ENCODE data around the gene CENPU. TPM values are rescaled to one million over a fixed set of nuclear protein-coding genes. Genes with fewer than 3 reads are reported as not detected.
A peak's percentile ranks its signal among the peaks of the same experiment; 100 is the strongest.

CENPU gene
- total RNA-seq, 2 experiments from 2014 or later = 58.7 to 59.1 TPM

- Mint-ChIP-seq H3K27me3 (ENCODE audit: low read depth) (no peaks in the 10 kb centered on the region), H3K27ac (no peak overlapping the region), H3K9me3 (ENCODE audit: insufficient read depth) (no peaks in the 10 kb centered on the region), H3K36me3 (ENCODE audit: low read depth) (peaks cover 10% of the 10 kb centered on the region), H3K4me1 (ENCODE audit: low read depth) (peaks cover 11% of the 10 kb centered on the region), H3K4me3 (no peak overlapping the region)
- no peak for ATAC-seq
- DNase-seq = no peak
- ChIA-PET CTCF (no interaction called here), POLR2A (no interaction called here)
Observed at GRCh38 chr4:184681916-184682315, 52.0 kb downstream of the CENPU start.

- H3K9me3 Mint-ChIP-seq (ENCODE audit: insufficient read depth) = no peaks in the 10 kb centered on the region
- H3K36me3 Mint-ChIP-seq (ENCODE audit: low read depth) = peaks cover 10% of the 10 kb centered on the region
- no peak for ATAC-seq
- ChIA-PET CTCF (no interaction called here), POLR2A (no interaction called here)
- H3K4me3 Mint-ChIP-seq = no peak overlapping the region
- H3K4me1 Mint-ChIP-seq (ENCODE audit: low read depth) = peaks cover 11% of the 10 kb centered on the region
- H3K27me3 Mint-ChIP-seq (ENCODE audit: low read depth) = no peaks in the 10 kb centered on the region
- DNase-seq = no peak
- no peak overlapping the region for H3K27ac Mint-ChIP-seq
Observed at GRCh38 chr4:184680698-184681097, 53.2 kb downstream of the CENPU start.

GRCh38 chr4:184675821-184676492, 57.9 kb downstream of the CENPU start:
- Mint-ChIP-seq H3K27ac (no peak overlapping the region), H3K27me3 (ENCODE audit: low read depth) (no peaks in the 10 kb centered on the region), H3K9me3 (ENCODE audit: insufficient read depth) (no peaks in the 10 kb centered on the region), H3K4me1 (ENCODE audit: low read depth) (no peaks in the 10 kb centered on the region), H3K36me3 (ENCODE audit: low read depth) (peaks cover 28% of the 10 kb centered on the region), H3K4me3 (no peak overlapping the region)
- ChIA-PET CTCF (no interaction called here), POLR2A (no interaction called here)
- DNase-seq = no peak
- no peak for ATAC-seq

- H3K36me3 Mint-ChIP-seq (ENCODE audit: low read depth) = peaks cover 30% of the 10 kb centered on the region
- H3K4me3 Mint-ChIP-seq = no peak overlapping the region
Observed at GRCh38 chr4:184675018-184675417, 58.9 kb downstream of the CENPU start.

GRCh38 chr4:184674011-184674410, 59.9 kb downstream of the CENPU start:
- H3K27ac Mint-ChIP-seq = peak overlapping the region; percentile 9
- H3K36me3 Mint-ChIP-seq (ENCODE audit: low read depth) = peaks cover 37% of the 10 kb centered on the region
- no peak for ATAC-seq
- H3K4me1 Mint-ChIP-seq (ENCODE audit: low read depth) = peaks cover 12% of the 10 kb centered on the region
- ChIA-PET CTCF (no interaction called here), POLR2A (interaction anchor here (1.3 kb wide), 1 partner anchor 25 kb away, joined by 3 read pairs; the partner anchor contains the start of gene CASP3)
- H3K27me3 Mint-ChIP-seq (ENCODE audit: low read depth) = no peaks in the 10 kb centered on the region
- H3K4me3 Mint-ChIP-seq = no peak overlapping the region
- no peaks in the 10 kb centered on the region for H3K9me3 Mint-ChIP-seq (ENCODE audit: insufficient read depth)
- no peak for DNase-seq

More at GRCh38 chr4:184675018-184675417, 58.9 kb downstream of the CENPU start:
- no peak overlapping the region for H3K27ac Mint-ChIP-seq
- peaks cover 2% of the 10 kb centered on the region for H3K4me1 Mint-ChIP-seq (ENCODE audit: low read depth)
- ChIA-PET CTCF (no interaction called here), POLR2A (no interaction called here)
- ATAC-seq = no peak
- no peaks in the 10 kb centered on the region for H3K9me3 Mint-ChIP-seq (ENCODE audit: insufficient read depth)
- DNase-seq = no peak
- no peaks in the 10 kb centered on the region for H3K27me3 Mint-ChIP-seq (ENCODE audit: low read depth)

GRCh38 chr4:184672741-184673140, 61.2 kb downstream of the CENPU start:
- peaks cover 48% of the 10 kb centered on the region for H3K36me3 Mint-ChIP-seq (ENCODE audit: low read depth)
- H3K9me3 Mint-ChIP-seq (ENCODE audit: insufficient read depth) = no peaks in the 10 kb centered on the region
- POLR2A ChIA-PET = interaction anchor here (0.6 to 1.3 kb wide), 2 partner anchors 21 to 24 kb away, joined by 3 read pairs; partner anchors contain the start of gene CASP3
- DNase-seq (no peak), ATAC-seq (no peak)
- H3K4me1 Mint-ChIP-seq (ENCODE audit: low read depth) = peaks cover 24% of the 10 kb centered on the region
- H3K27ac Mint-ChIP-seq = no peak overlapping the region
- CTCF ChIA-PET = no interaction called here
- H3K4me3 Mint-ChIP-seq = no peak overlapping the region
- no peaks in the 10 kb centered on the region for H3K27me3 Mint-ChIP-seq (ENCODE audit: low read depth)

GRCh38 chr4:184671101-184671500, 62.8 kb downstream of the CENPU start:
- CTCF ChIA-PET = no interaction called here
- no peak for ATAC-seq
- POLR2A ChIA-PET = no interaction called here

GRCh38 chr4:184669251-184669650, 64.6 kb downstream of the CENPU start:
- Mint-ChIP-seq H3K36me3 (ENCODE audit: low read depth) (peaks cover 65% of the 10 kb centered on the region), H3K9me3 (ENCODE audit: insufficient read depth) (no peaks in the 10 kb centered on the region), H3K4me3 (peak overlapping the region; percentile 45), H3K27ac (peak overlapping the region; percentile 75), H3K27me3 (ENCODE audit: low read depth) (no peaks in the 10 kb centered on the region), H3K4me1 (ENCODE audit: low read depth) (peaks cover 33% of the 10 kb centered on the region)
- ChIA-PET CTCF (interaction anchor here (1.2 to 1.6 kb wide), 2 partner anchors 19 to 21 kb away, joined by 3 to 9 read pairs; partner anchors contain the start of genes CASP3 and PRIMPOL), POLR2A (interaction anchor here (1.2 to 1.7 kb wide), 2 partner anchors 20 to 25 kb away, joined by 3 to 7 read pairs; partner anchors contain the start of genes CASP3 and PRIMPOL)
- no peak for DNase-seq
- no peak for ATAC-seq

More at GRCh38 chr4:184671101-184671500, 62.8 kb downstream of the CENPU start:
- peaks cover 33% of the 10 kb centered on the region for H3K4me1 Mint-ChIP-seq (ENCODE audit: low read depth)
- no peaks in the 10 kb centered on the region for H3K27me3 Mint-ChIP-seq (ENCODE audit: low read depth)
- DNase-seq = no peak
- H3K27ac Mint-ChIP-seq = no peak overlapping the region
- peaks cover 61% of the 10 kb centered on the region for H3K36me3 Mint-ChIP-seq (ENCODE audit: low read depth)
- H3K4me3 Mint-ChIP-seq = no peak overlapping the region
- H3K9me3 Mint-ChIP-seq (ENCODE audit: insufficient read depth) = no peaks in the 10 kb centered on the region

- Mint-ChIP-seq H3K36me3 (ENCODE audit: low read depth) (peaks cover 62% of the 10 kb centered on the region), H3K9me3 (ENCODE audit: insufficient read depth) (no peaks in the 10 kb centered on the region), H3K4me3 (peak overlapping the region; percentile 45), H3K27ac (peak overlapping the region; percentile 85), H3K27me3 (ENCODE audit: low read depth) (no peaks in the 10 kb centered on the region), H3K4me1 (ENCODE audit: low read depth) (peaks cover 33% of the 10 kb centered on the region)
- ATAC-seq (peak; percentile 82), DNase-seq (peak; percentile 59)
- POLR2A ChIA-PET = interaction anchor here (0.9 to 1.7 kb wide), 6 partner anchors 11 to 400 kb away, joined by 3 to 7 read pairs (median 4); partner anchors contain the start of genes CASP3, CENPU and PRIMPOL
- CTCF ChIA-PET = interaction anchor here (1.2 to 1.6 kb wide), 3 partner anchors 19 to 405 kb away, joined by 3 to 9 read pairs (median 4); partner anchors contain the start of genes CASP3 and PRIMPOL
Observed at GRCh38 chr4:184668511-184669114, 65.3 kb downstream of the CENPU start.

GRCh38 chr4:184668096-184668495, 65.8 kb downstream of the CENPU start:
- Mint-ChIP-seq H3K36me3 (ENCODE audit: low read depth) (peaks cover 64% of the 10 kb centered on the region), H3K4me3 (no peak overlapping the region), H3K27ac (peak overlapping the region; percentile 85), H3K27me3 (ENCODE audit: low read depth) (no peaks in the 10 kb centered on the region), H3K9me3 (ENCODE audit: insufficient read depth) (no peaks in the 10 kb centered on the region), H3K4me1 (ENCODE audit: low read depth) (peaks cover 33% of the 10 kb centered on the region)
- DNase-seq = no peak
- ChIA-PET CTCF (interaction anchor here (1.2 to 1.6 kb wide), 3 partner anchors 18 to 404 kb away, joined by 3 to 9 read pairs (median 4); partner anchors contain the start of genes CASP3 and PRIMPOL), POLR2A (interaction anchor here (0.9 to 1.7 kb wide), 6 partner anchors 11 to 400 kb away, joined by 3 to 7 read pairs (median 4); partner anchors contain the start of genes CASP3, CENPU and PRIMPOL)
- ATAC-seq = peak; percentile 35

- no peak for ATAC-seq
- CTCF ChIA-PET = no interaction called here
- Mint-ChIP-seq H3K4me3 (no peak overlapping the region), H3K4me1 (ENCODE audit: low read depth) (peaks cover 33% of the 10 kb centered on the region), H3K9me3 (ENCODE audit: insufficient read depth) (no peaks in the 10 kb centered on the region), H3K27ac (peak overlapping the region; percentile 19), H3K36me3 (ENCODE audit: low read depth) (peaks cover 53% of the 10 kb centered on the region), H3K27me3 (ENCODE audit: low read depth) (no peaks in the 10 kb centered on the region)
- POLR2A ChIA-PET = interaction anchor here (0.6 kb wide), 1 partner anchor 223 kb away, joined by 4 read pairs; no protein-coding TSS in a partner anchor
- no peak for DNase-seq
Observed at GRCh38 chr4:184666670-184667069, 67.2 kb downstream of the CENPU start.
